K562 (cell line): ENCODE results near the gene SCFD2. TPM values are rescaled to one million over a fixed set of nuclear protein-coding genes. Genes with fewer than 3 reads are reported as not detected.

Experiments
- ATAC-seq: fragments of 200-7000 bp; cut with Tn5 transposase; 3 replicates; pipeline ENCODE4 v1.9.1; 2020; ENCODE audit warnings: moderate library complexity
- BruUV-seq: library from RNA; stranded (reverse); fragments of 400-500 nt; replicated peaks from 2 replicates; lab custom pipeline; 2021; lab: Mats Ljungman, UMichigan
- CTCF ChIA-PET: fragments of 300-600 bp; formaldehyde crosslinking; extraction: SDS; loops from one replicate; lab custom pipeline; 2021; ENCODE audit warnings: low intra/inter-chr PET ratio; lab: Yijun Ruan, JAX
- POLR2A ChIA-PET: fragments of 300-600, 350-650 bp; sonication (Branson Sonifier 250); formaldehyde crosslinking; extraction: SDS; loops from one replicate; lab custom pipeline; 2021; ENCODE audit warnings: antibody characterized with exemption, inconsistent platforms; lab: Yijun Ruan, JAX
- DNase-seq, 4 experiments: peaks; one replicate each; pipeline versions ENCODE4 v3.0.0 to v3.0.0-alpha.2; 2011 to 2018; ENCODE audit warnings: low spot score in 3 of 4, mixed read lengths in 3 of 4; ENCODE audit errors: extremely low read depth in 1 of 4
- FAIRE-seq: peaks from 2 replicates; lab custom pipeline; 2011; peaks lifted over from hg19 to GRCh38; lab: Jason Lieb, UNC
- H2AFZ ChIP-seq: 2 replicates; pipeline ENCODE4 v1.6.0; 2011; ENCODE audit warnings: low read depth, low read length, control low read depth, inconsistent platforms
- H3K27ac ChIP-seq: fragments of 200-600 bp; 3 replicates; pipeline ENCODE4 v1.8.0; 2011; ENCODE audit warnings: low read depth, mild to moderate bottlenecking, control low read depth, inconsistent platforms, low read length, moderate library complexity, mixed read lengths; ENCODE audit errors: extremely low read depth
- H3K27me3 ChIP-seq, 2 experiments: fragments of 300-600 bp in 1 of 2; 2 replicates in 1 of 2; 3 replicates in 1 of 2; pipeline versions ENCODE4 v1.6.0 to v1.8.0; 2011; ENCODE audit warnings: inconsistent platforms in 2 of 2, low read length in 2 of 2, mild to moderate bottlenecking in 1 of 2, mixed read lengths in 1 of 2, moderate library complexity in 1 of 2; ENCODE audit not compliant: control insufficient read depth in 2 of 2, insufficient read depth in 2 of 2
- H3K36me3 ChIP-seq: fragments of 300-600 bp; 3 replicates; pipeline ENCODE4 v1.8.0; 2011; ENCODE audit warnings: mild to moderate bottlenecking, low read length, inconsistent platforms; ENCODE audit not compliant: control insufficient read depth, insufficient read depth
- H3K4me1 ChIP-seq, 2 experiments: fragments of 200-600 bp in 1 of 2; replicated peaks in 1 of 2; 2 replicates in 1 of 2; 3 replicates in 1 of 2; pipeline versions ENCODE4 v1.5.1 to v1.8.0; 2011; ENCODE audit warnings: inconsistent platforms in 2 of 2, low read length in 2 of 2, mild to moderate bottlenecking in 1 of 2, mixed read lengths in 1 of 2, moderate library complexity in 1 of 2; ENCODE audit not compliant: control insufficient read depth in 2 of 2, insufficient read depth in 2 of 2
- H3K4me2 ChIP-seq: 2 replicates; pipeline ENCODE4 v1.6.1; 2011; ENCODE audit warnings: low read length, control low read depth, inconsistent platforms, mixed read lengths; ENCODE audit not compliant: insufficient read depth
- H3K4me3 ChIP-seq: fragments of 200-600 bp; sonication (generic), shearing (Covaris generic); 2 replicates; pipeline ENCODE4 v1.5.1; 2016; ENCODE audit warnings: control low read depth, inconsistent platforms
- H3K79me2 ChIP-seq: fragments of 200-600 bp; 3 replicates; pipeline ENCODE4 v1.8.0; 2011; ENCODE audit warnings: low read length, inconsistent platforms; ENCODE audit not compliant: control insufficient read depth, insufficient read depth
- H3K9ac ChIP-seq, 2 experiments: 2 replicates each; pipeline versions ENCODE4 v1.6.0 to v1.6.1; 2011; ENCODE audit warnings: low read depth in 2 of 2, low read length in 2 of 2, control low read depth in 1 of 2, inconsistent platforms in 1 of 2, mild to moderate bottlenecking in 1 of 2, mixed read lengths in 1 of 2; ENCODE audit not compliant: insufficient read depth in 1 of 2
- H3K9me1 ChIP-seq: one replicate; pipeline ENCODE4 v1.6.0; 2011; ENCODE audit warnings: inconsistent platforms, mild to moderate bottlenecking, low read length, moderate library complexity; ENCODE audit not compliant: control insufficient read depth, insufficient read depth
- H3K9me3 ChIP-seq: replicated peaks from 2 replicates; pipeline ENCODE4 v1.5.1; 2011; ENCODE audit warnings: low read depth, low read length, inconsistent platforms; ENCODE audit not compliant: control insufficient read depth, insufficient read depth
- H4K20me1 ChIP-seq: replicated peaks from 2 replicates; pipeline ENCODE4 v1.6.1; 2011; ENCODE audit warnings: low read length, inconsistent platforms, mixed read lengths; ENCODE audit not compliant: control insufficient read depth, insufficient read depth
- CBX3 ChIP-seq, 2 experiments: IDR thresholded peaks; 1 replicate in 1 of 2; 2 replicates in 1 of 2; pipeline ENCODE4 v1.6.1; 2012; ENCODE audit warnings: inconsistent platforms in 2 of 2, low read length in 2 of 2, borderline replicate concordance in 1 of 2, control low read depth in 1 of 2
- ERF ChIP-seq: fragments of 450-650 bp; formaldehyde crosslinking; IDR thresholded peaks from 2 replicates; pipeline ENCODE4 v1.4.0; 2020; ENCODE audit warnings: mild to moderate bottlenecking, mixed read lengths
- GATAD2A ChIP-seq: fragments of 450-650 bp; IDR thresholded peaks from 2 replicates; pipeline ENCODE4 v1.6.1; 2017
- NFE2 ChIP-seq: IDR thresholded peaks from 2 replicates; pipeline ENCODE4 v1.6.1; 2014; ENCODE audit warnings: antibody characterized with exemption, low read depth
- RB1 ChIP-seq: fragments of 450-650 bp; IDR thresholded peaks from 2 replicates; pipeline ENCODE4 v1.6.1; 2017; ENCODE audit warnings: low read depth, mild to moderate bottlenecking
- RFX7 ChIP-seq: fragments of 250-450 bp; sonication (Bioruptor Pico); IDR thresholded peaks from 2 replicates; pipeline ENCODE4 v1.5.1; 2021; ENCODE audit warnings: mild to moderate bottlenecking
- ZBTB8A ChIP-seq: fragments of 450-650 bp; IDR thresholded peaks from 2 replicates; pipeline ENCODE4 v1.6.1; 2018; ENCODE audit warnings: mild to moderate bottlenecking, moderate library complexity; ENCODE audit not compliant: partially characterized antibody
- ZNF77 ChIP-seq: fragments of 250-450 bp; sonication (Bioruptor Pico); IDR thresholded peaks from 2 replicates; pipeline ENCODE4 v1.5.0; 2020
- WGBS: fragments of 100-300 bp; shearing (Covaris generic); methylation state at CpG from one replicate; pipeline ENCODE4 v1.1.6; 2016; ENCODE audit warnings: low coverage, mixed read lengths; ENCODE audit not compliant: insufficient coverage; ENCODE audit errors: missing lambda C conversion rate; 5-methylcytosine and 5-hydroxymethylcytosine counted together
- in situ Hi-C: fragments of 300-500 bp; cut with MboI; formaldehyde crosslinking; loops from 4 replicates; pipeline ENCODE4 v1.15.0; 2018; ENCODE audit warnings: inconsistent platforms, mixed read lengths
- intact Hi-C: fragments of 100-400 bp; cut with micrococcal nuclease; formaldehyde crosslinking; loops from 2 replicates; pipeline ENCODE4 v1.14.2; 2022
- polyA plus RNA-seq, 8 experiments: library from polyadenylated mRNA; depleted of rRNA in 4 of 8; stranded (reverse) in 5 of 8; unstranded in 3 of 8; fragments of >200 nt; fragmentation: Nextera tagmentation in 2 of 8; fragmentation: Illumina TruSeq in 1 of 8; extraction: Ambion mirVana in 2 of 8; extraction: Trizol in 1 of 8; gene quantifications; 2 replicates each; pipeline versions ENCODE4 v1.2.1 to v1.2.3, GENCODE V29; 2011 to 2014; ENCODE audit warnings: inconsistent platforms in 1 of 8, missing spikeins in 1 of 8
- total RNA-seq, 7 experiments: library from RNA; depleted of rRNA in 6 of 7; stranded (reverse); fragments of >200 nt in 6 of 7; fragmentation: Illumina TruSeq in 2 of 7; extraction: Trizol in 2 of 7; gene quantifications; 2 replicates each; pipeline versions ENCODE4 v1.2.1 to v1.2.3, GENCODE V29; 2011 to 2021; ENCODE audit warnings: low replicate concordance in 1 of 7
- TF ChIP-seq, protein P1 (sequence below): sonication (generic); formaldehyde crosslinking; IDR thresholded peaks from 2 replicates; pipeline ENCODE4 v1.9.0; 2022; ENCODE audit warnings: mild to moderate bottlenecking, missing genetic modification reagents

The SCFD2 gene
- total and polyA plus RNA-seq, 9 of the 15 experiments (the other 6 are each of a cell fraction or from before 2014, with no cell fraction given) = 5.7 to 30.3 (median 22.8) TPM

DNA sequence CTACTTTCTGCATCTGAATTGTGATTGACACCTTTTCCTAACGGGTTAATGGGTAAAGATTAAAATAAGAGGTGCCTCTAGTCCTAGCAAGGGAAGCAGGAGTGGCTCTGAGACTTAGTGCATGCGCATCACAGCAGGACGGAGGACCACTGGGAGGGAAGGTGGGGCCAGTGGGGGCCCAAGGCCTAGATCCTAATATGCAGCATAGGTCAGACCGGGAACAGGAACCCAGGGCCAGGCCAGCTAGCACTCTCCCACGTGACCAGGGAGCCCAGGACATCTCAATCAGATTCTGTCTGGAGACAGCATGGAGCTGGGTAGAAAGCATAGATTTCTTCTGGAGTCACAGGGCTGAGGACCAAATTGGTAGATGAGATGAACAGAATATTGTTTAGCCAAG, 448.0 kb downstream of the SCFD2 start:
- no peaks in the 10 kb centered on the region for H3K9me3 ChIP-seq
- 63% methylated on average over 5 of the region's 5 CpGs for WGBS
- no TSS peak for BruUV-seq
- intact Hi-C loops = no loop called here
- no peaks in the 10 kb centered on the region for H3K4me1 ChIP-seq
- no peak overlapping the region for H3K27ac ChIP-seq
- H3K9ac ChIP-seq = no peak overlapping the region
- no peak overlapping the region for H3K4me3 ChIP-seq
- H3K9me1 ChIP-seq = no peaks in the 10 kb centered on the region
- FAIRE-seq = no peak
- POLR2A ChIA-PET = no interaction called here
- in situ Hi-C loops = no loop called here
- no peak overlapping the region for H2AFZ ChIP-seq
- no peaks in the 10 kb centered on the region for H3K36me3 ChIP-seq
- CTCF ChIA-PET = no interaction called here
- H3K27me3 ChIP-seq = no peaks in the 10 kb centered on the region
- ATAC-seq = no peak
- H3K79me2 ChIP-seq = no peaks in the 10 kb centered on the region
- no peak for DNase-seq
- H3K4me2 ChIP-seq = no peak overlapping the region
- H4K20me1 ChIP-seq = no peaks in the 10 kb centered on the region
- TF ChIP-seq, protein P1, sequence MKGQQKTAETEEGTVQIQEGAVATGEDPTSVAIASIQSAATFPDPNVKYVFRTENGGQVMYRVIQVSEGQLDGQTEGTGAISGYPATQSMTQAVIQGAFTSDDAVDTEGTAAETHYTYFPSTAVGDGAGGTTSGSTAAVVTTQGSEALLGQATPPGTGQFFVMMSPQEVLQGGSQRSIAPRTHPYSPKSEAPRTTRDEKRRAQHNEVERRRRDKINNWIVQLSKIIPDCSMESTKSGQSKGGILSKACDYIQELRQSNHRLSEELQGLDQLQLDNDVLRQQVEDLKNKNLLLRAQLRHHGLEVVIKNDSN (CRISPR knock-in tag) = no peak
- no peak for TF ChIP-seq CBX3 (IDR thresholded peaks at IDR 0.05; ENCODE audit: borderline replicate concordance in 1 of 2, low read length in 2 of 2)
- no peak for TF ChIP-seq GATAD2A
- no peak for TF ChIP-seq RB1
- TF ChIP-seq ERF (CRISPR knock-in tag) = no peak
- no peak for TF ChIP-seq ZBTB8A
- no peak for TF ChIP-seq ZNF77 (CRISPR knock-in tag)
- no peak for TF ChIP-seq RFX7
- TF ChIP-seq NFE2 = no peak
